ENCODE data around the gene CDH4.
"Not testable (repeated sequence)": the region's sequence is repeated elsewhere in the genome, so short reads cannot be mapped to it uniquely, and the experiment has no call there.

The CDH4 gene

GRCh38 chr20:61937963-61938838 is 686.1 kb downstream of the CDH4 start:
- no peaks in the 10 kb centered on the region for H3K36me3 Mint-ChIP-seq
- H3K27me3 Mint-ChIP-seq = peaks cover 8 to 12% of the 10 kb centered on the region in 2 donors
- no peak overlapping the region for H3K27ac Mint-ChIP-seq
- no peaks in the 10 kb centered on the region for H3K4me1 Mint-ChIP-seq
- no peaks in the 10 kb centered on the region for H3K9me3 Mint-ChIP-seq
- H3K4me3 Mint-ChIP-seq = no peak overlapping the region
- no peak for ATAC-seq (replicated peaks)
- no peak for DNase-seq

DNA sequence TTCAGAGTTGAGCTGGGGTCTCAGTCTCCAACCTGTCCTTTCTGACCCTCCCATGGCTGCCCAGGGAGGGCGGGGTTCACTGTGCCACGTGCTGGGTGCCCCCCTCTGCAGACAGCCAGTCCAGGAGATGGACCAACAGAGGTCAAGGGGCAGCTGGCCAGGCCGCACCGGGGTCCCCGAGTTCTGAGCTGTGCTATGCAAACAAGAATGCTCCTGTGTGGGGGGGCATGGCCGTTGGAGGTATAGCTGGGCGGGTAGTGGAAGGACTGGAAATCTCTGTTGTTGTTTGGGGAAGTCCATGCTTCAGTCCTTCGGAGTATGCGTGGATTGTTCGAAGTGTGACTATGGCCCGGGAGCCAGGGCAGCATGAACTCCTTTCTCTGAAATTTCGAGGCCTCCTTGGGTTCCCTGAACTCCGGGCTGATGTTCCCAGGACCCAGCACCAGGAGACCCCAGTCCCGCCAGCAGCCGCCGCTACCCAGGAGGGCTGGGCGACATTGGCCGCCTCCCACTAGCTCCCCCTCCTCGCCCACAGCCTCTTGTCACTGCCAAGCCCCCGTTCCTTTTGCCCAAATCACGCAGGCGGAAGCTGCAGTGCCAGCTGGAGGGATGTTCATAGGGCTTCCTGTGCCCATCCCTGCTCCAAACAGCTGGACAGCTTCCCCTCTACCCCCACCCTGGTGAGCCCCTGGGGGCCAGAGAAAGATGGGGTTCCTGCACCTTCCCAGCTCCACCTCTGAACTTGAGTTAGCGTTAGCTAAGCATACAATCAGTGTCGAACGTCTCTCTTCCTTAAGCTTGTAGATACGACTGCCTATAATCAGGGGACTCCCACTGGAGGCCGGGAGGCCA is 687.0 kb downstream of the CDH4 start:
- no peaks in the 10 kb centered on the region for H3K4me1 Mint-ChIP-seq
- no peaks in the 10 kb centered on the region for H3K9me3 Mint-ChIP-seq
- no peak for DNase-seq
- H3K4me3 Mint-ChIP-seq = no peak overlapping the region
- ATAC-seq (replicated peaks) = no peak
- H3K27me3 Mint-ChIP-seq = peaks cover 8 to 12% of the 10 kb centered on the region in 2 donors
- no peak overlapping the region for H3K27ac Mint-ChIP-seq
- H3K36me3 Mint-ChIP-seq = no peaks in the 10 kb centered on the region

- DNase-seq = no peak
- no peak overlapping the region for H3K27ac Mint-ChIP-seq
- no peaks in the 10 kb centered on the region for H3K4me1 Mint-ChIP-seq
- no peak overlapping the region for H3K4me3 Mint-ChIP-seq
- H3K27me3 Mint-ChIP-seq = peaks cover 8 to 10% of the 10 kb centered on the region in 2 donors
- H3K36me3 Mint-ChIP-seq = no peaks in the 10 kb centered on the region
- ATAC-seq (replicated peaks) = no peak
- H3K9me3 Mint-ChIP-seq = no peaks in the 10 kb centered on the region
These were observed 687.8 kb downstream of the CDH4 start for GRCh38 chr20:61939691-61940360.

DNA sequence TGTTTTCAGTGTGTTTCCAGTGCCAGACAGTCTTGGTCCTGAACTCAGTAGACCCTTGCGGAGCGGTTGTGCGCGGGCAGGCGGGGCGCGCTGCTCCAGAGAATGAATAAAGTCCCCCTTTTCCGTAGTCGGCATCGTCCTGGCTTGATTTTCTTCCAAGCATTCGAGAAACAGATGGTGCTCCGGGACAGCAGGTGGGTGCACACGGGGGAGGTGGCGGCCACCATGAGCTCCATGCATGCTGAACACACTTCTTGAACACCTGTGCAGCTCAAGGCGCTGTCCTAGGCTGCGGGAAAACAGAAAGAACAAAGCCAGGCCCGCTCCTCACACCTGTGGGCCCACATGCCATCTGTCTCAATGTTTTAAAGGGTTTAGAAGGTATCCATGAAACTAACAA is 688.4 kb downstream of the CDH4 start:
- no peak for ATAC-seq (replicated peaks)
- H3K27me3 Mint-ChIP-seq = peaks cover 8% of the 10 kb centered on the region in 2 donors
- no peak for DNase-seq
- H3K27ac Mint-ChIP-seq = no peak overlapping the region
- H3K4me3 Mint-ChIP-seq = no peak overlapping the region
- no peaks in the 10 kb centered on the region for H3K4me1 Mint-ChIP-seq
- H3K9me3 Mint-ChIP-seq = no peaks in the 10 kb centered on the region
- H3K36me3 Mint-ChIP-seq = no peaks in the 10 kb centered on the region

DNA sequence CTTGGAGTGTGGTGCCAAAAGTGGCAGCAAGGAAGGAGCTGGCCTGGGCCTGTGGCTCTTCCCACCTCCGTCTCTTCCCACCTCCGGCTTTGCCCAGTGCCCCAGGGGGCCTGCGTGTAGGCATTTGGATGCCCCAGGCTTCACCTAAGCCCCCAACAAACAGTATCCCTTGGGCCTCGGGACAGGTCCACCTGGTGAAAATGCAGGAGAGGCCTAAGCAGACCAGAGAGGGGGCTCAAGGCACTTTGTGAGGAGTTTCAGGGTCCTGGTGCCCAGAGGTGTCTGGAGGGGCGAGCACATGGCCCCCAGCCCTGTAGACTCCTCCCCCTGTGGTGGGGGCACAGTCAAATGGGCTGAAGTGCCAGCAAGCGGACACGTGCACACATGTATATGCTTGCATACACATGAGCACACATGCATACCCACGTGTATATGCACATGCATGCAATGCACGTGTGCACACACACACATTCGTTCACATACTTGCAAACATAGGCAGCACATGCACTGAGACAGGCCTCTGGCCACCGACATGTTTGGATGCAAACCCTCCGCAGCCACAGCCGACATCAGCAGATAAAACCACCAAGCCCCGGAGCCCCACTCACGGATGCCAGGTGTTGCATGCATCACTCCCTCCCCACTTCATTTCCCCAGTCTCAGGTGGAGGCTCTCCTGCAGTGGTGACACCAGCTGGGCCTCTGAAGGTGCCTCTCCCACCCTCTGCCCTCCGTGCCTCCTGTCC is 689.1 kb downstream of the CDH4 start:
- H3K27ac Mint-ChIP-seq = no peak overlapping the region
- H3K27me3 Mint-ChIP-seq = peaks cover 8% of the 10 kb centered on the region in 2 donors
- H3K9me3 Mint-ChIP-seq = no peaks in the 10 kb centered on the region
- no peak overlapping the region for H3K4me3 Mint-ChIP-seq
- ATAC-seq (replicated peaks) (no peak), DNase-seq (no peak)
- H3K36me3 Mint-ChIP-seq = no peaks in the 10 kb centered on the region
- no peaks in the 10 kb centered on the region for H3K4me1 Mint-ChIP-seq

GRCh38 chr20:61941721-61942405 is 689.8 kb downstream of the CDH4 start:
- Mint-ChIP-seq H3K27ac (no peak overlapping the region), H3K27me3 (peaks cover 2% of the 10 kb centered on the region in 2 donors)
- no peak for ATAC-seq (replicated peaks)

GRCh38 chr20:61942526-61942925 is 690.5 kb downstream of the CDH4 start:
- H3K36me3 Mint-ChIP-seq = no peaks in the 10 kb centered on the region
- H3K27me3 Mint-ChIP-seq = no peaks in the 10 kb centered on the region
- H3K27ac Mint-ChIP-seq = no peak overlapping the region
- no peak for ATAC-seq (replicated peaks)
- H3K4me1 Mint-ChIP-seq = no peaks in the 10 kb centered on the region
- no peaks in the 10 kb centered on the region for H3K9me3 Mint-ChIP-seq
- DNase-seq = no peak
- no peak overlapping the region for H3K4me3 Mint-ChIP-seq

More at GRCh38 chr20:61941721-61942405, 689.8 kb downstream of the CDH4 start:
- no peaks in the 10 kb centered on the region for H3K36me3 Mint-ChIP-seq
- no peaks in the 10 kb centered on the region for H3K4me1 Mint-ChIP-seq
- H3K4me3 Mint-ChIP-seq = no peak overlapping the region
- DNase-seq = no peak
- no peaks in the 10 kb centered on the region for H3K9me3 Mint-ChIP-seq

DNA sequence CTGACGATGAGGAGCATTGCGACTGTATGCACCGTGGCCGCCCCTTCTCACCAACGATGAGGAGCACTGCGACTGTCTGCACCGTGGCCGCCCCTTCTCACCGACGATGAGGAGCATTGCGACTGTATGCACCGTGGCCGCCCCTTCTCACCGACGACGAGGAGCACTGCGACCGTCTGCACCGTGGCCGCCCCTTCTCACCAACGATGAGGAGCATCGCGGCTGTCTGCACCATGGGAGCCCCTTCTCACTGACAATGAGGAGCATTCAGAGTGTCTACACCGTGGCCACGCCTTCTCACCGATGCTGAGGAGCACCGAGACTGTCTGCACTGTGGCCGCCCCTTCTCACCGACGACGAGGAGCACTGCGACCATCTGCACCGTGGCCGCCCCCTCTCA is 692.9 kb downstream of the CDH4 start:
- H3K27me3 Mint-ChIP-seq; ATAC-seq (replicated peaks); H3K36me3 Mint-ChIP-seq: not testable (repeated sequence)

DNA sequence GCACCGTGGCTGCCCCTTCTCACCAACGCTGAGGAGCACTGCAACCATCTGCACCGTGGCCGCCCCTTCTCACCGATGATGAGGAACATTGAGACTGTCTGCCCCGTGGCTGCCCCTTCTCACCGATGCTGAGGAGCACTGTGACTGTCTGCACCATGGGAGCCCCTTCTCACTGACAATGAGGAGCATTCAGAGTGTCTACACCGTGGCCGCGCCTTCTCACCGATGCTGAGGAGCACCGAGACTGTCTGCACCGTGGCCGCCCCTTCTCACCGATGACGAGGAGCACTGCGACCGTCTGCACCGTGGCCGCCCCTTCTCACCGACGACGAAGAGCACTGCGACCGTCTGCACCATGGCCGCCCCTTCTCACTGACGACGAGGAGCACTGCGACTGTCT is 693.4 kb downstream of the CDH4 start:
- H3K27me3 Mint-ChIP-seq; H3K27ac Mint-ChIP-seq; H3K4me3 Mint-ChIP-seq; H3K9me3 Mint-ChIP-seq; DNase-seq; H3K36me3 Mint-ChIP-seq; ATAC-seq (replicated peaks); H3K4me1 Mint-ChIP-seq: not testable (repeated sequence)

More for the DNA sequence above, 692.9 kb downstream of the CDH4 start:
- H3K4me3 Mint-ChIP-seq, H3K9me3 Mint-ChIP-seq, H3K27ac Mint-ChIP-seq, H3K4me1 Mint-ChIP-seq, DNase-seq: not testable (repeated sequence)

- not testable (repeated sequence) for H3K27ac Mint-ChIP-seq; H3K9me3 Mint-ChIP-seq; H3K36me3 Mint-ChIP-seq; H3K4me1 Mint-ChIP-seq; DNase-seq; ATAC-seq (replicated peaks); H3K4me3 Mint-ChIP-seq
- peaks cover 9 to 15% of the 10 kb centered on the region in 2 donors for H3K27me3 Mint-ChIP-seq
These were observed 696.0 kb downstream of the CDH4 start for GRCh38 chr20:61948056-61948455.

GRCh38 chr20:61948586-61949362 is 696.7 kb downstream of the CDH4 start:
- no peak for ATAC-seq (replicated peaks)
- H3K27ac Mint-ChIP-seq = no peak overlapping the region
- no peak for DNase-seq
- no peak overlapping the region for H3K4me3 Mint-ChIP-seq
- no peaks in the 10 kb centered on the region for H3K36me3 Mint-ChIP-seq
- H3K27me3 Mint-ChIP-seq = peaks cover 12 to 18% of the 10 kb centered on the region in 2 donors
- H3K9me3 Mint-ChIP-seq = no peaks in the 10 kb centered on the region
- no peaks in the 10 kb centered on the region for H3K4me1 Mint-ChIP-seq

GRCh38 chr20:61949363-61949713 is 697.3 kb downstream of the CDH4 start:
- no peaks in the 10 kb centered on the region for H3K9me3 Mint-ChIP-seq
- ATAC-seq (replicated peaks) = no peak
- H3K36me3 Mint-ChIP-seq = no peaks in the 10 kb centered on the region
- DNase-seq = no peak
- H3K27me3 Mint-ChIP-seq = peaks cover 12 to 22% of the 10 kb centered on the region in 2 donors
- no peak overlapping the region for H3K27ac Mint-ChIP-seq
- no peaks in the 10 kb centered on the region for H3K4me1 Mint-ChIP-seq
- no peak overlapping the region for H3K4me3 Mint-ChIP-seq
